CD4-positive, alpha-beta T cell (primary cell): ENCODE data around the gene ZNF787. TPM values are rescaled to one million over a fixed set of nuclear protein-coding genes. Genes with fewer than 3 reads are reported as not detected.

Experiments
- ATAC-seq: fragments of 200-7000 bp; cut with Tn5 transposase; one replicate; pipeline ENCODE4 v1.10.0; 2022; ENCODE audit warnings: mild to moderate bottlenecking; ENCODE audit not compliant: poor library complexity
- CTCF ChIA-PET: fragments of 350-600 bp; sonication (Branson Sonifier 250); formaldehyde crosslinking; loops from one replicate; lab custom pipeline; 2021; ENCODE audit warnings: antibody characterized with exemption, inconsistent platforms; lab: Charles Lee
- POLR2A ChIA-PET: fragments of 350-600 bp; sonication (Branson Sonifier 250); formaldehyde crosslinking; loops from one replicate; lab custom pipeline; 2021; ENCODE audit warnings: antibody characterized with exemption, inconsistent platforms; lab: Charles Lee
- DNase-seq, 14 experiments: peaks; one replicate each; pipeline ENCODE4 v3.0.0-alpha.2; 2013 to 2020; ENCODE audit warnings: mixed read lengths in 2 of 14
- H3K27ac ChIP-seq, 2 donors: one replicate each; pipeline versions ENCODE4 v1.5.1 to v1.7.0; 2013; ENCODE audit warnings: low read length in 2 of 2, low read depth in 1 of 2, mild to moderate bottlenecking in 1 of 2
- H3K27me3 ChIP-seq, 2 experiments: 1 replicate in 1 of 2; 2 replicates in 1 of 2; pipeline versions ENCODE4 v1.6.1 to v1.7.0; 2013; ENCODE audit warnings: low read length in 2 of 2, control low read depth in 1 of 2, mild to moderate bottlenecking in 1 of 2, moderate library complexity in 1 of 2; ENCODE audit not compliant: insufficient read depth in 2 of 2, control insufficient read depth in 1 of 2
- H3K36me3 ChIP-seq: one replicate; pipeline ENCODE4 v1.6.1; 2013; ENCODE audit warnings: low read length, control low read depth; ENCODE audit not compliant: insufficient read depth
- H3K4me1 ChIP-seq: one replicate; pipeline ENCODE4 v1.6.1; 2013; ENCODE audit warnings: low read length, control low read depth; ENCODE audit not compliant: insufficient read depth
- H3K4me3 ChIP-seq: one replicate; pipeline ENCODE4 v1.5.1; 2013; ENCODE audit warnings: mild to moderate bottlenecking, low read length, moderate library complexity
- H3K9me3 ChIP-seq, 2 experiments: 1 replicate in 1 of 2; 2 replicates in 1 of 2; pipeline versions ENCODE4 v1.6.1 to v1.7.0; 2013; ENCODE audit warnings: low read length in 2 of 2, mild to moderate bottlenecking in 2 of 2, control low read depth in 1 of 2, moderate library complexity in 1 of 2; ENCODE audit not compliant: control insufficient read depth in 1 of 2, insufficient read depth in 1 of 2
- H3K27ac Mint-ChIP-seq: one replicate; pipeline ENCODE4 v1.8.0; 2020; ENCODE audit warnings: mixed read lengths
- H3K27me3 Mint-ChIP-seq: one replicate; pipeline ENCODE4 v1.8.0; 2021; ENCODE audit warnings: mixed read lengths
- H3K36me3 Mint-ChIP-seq: one replicate; pipeline ENCODE4 v1.8.0; 2021; ENCODE audit warnings: low read depth, mixed read lengths
- H3K4me1 Mint-ChIP-seq: one replicate; pipeline ENCODE4 v1.8.0; 2021; ENCODE audit warnings: low read depth, mixed read lengths
- H3K4me3 Mint-ChIP-seq: one replicate; pipeline ENCODE4 v1.8.0; 2020; ENCODE audit warnings: mild to moderate bottlenecking, mixed read lengths
- H3K9me3 Mint-ChIP-seq: one replicate; pipeline ENCODE4 v1.8.0; 2020; ENCODE audit warnings: mixed read lengths
- intact Hi-C, 2 experiments: fragments of 100-400 bp; cut with DNase I in 1 of 2; cut with micrococcal nuclease in 1 of 2; formaldehyde crosslinking; loops; one replicate each; pipeline versions ENCODE4 v1.15.1 to v1.9.0; 2023 to 2025; cut with DNase I, micrococcal nuclease
- total RNA-seq, 174 experiments: library from RNA in 2 of 174; stranded (reverse) in 2 of 174; gene quantifications; one replicate each; pipeline ENCODE4 v1.2.3 and lab custom pipeline; 2021 to 2026
- TF ChIP-seq, protein P1 (sequence below): fragments of 200-600 bp; IDR thresholded peaks from one replicate; pipeline ENCODE4 v1.8.0; 2022; ENCODE audit warnings: antibody characterized with exemption, mild to moderate bottlenecking

The ZNF787 gene
- total RNA-seq, 2 experiments from 2014 or later, result 11.4 to 11.5 TPM

DNA sequence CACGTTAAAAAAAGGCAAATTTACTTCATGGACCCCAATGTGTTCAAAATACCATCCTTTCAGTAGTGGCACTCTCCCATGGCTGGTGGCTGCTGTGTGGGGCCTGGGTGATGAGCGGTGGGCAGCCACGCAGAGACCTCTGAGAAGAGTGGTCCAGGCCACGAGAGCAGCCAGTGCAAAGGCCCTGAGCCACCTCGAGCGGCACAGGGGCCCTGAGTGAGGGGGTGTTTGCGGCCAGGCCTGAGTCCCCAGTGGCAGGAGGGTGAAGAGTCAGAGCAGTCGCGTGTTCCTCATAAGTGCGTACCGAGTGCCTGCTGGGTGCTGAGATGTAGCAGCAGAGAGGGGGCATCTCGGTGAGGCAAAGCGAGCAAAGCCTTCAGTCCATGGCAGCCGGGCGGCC lies 27.0 kb upstream of the ZNF787 start:
- Histone ChIP-seq H3K27me3 (no peaks in the 10 kb centered on the region), H3K9me3 (no peaks in the 10 kb centered on the region), H3K4me3 (no peak overlapping the region), H3K36me3 (peaks cover 32% of the 10 kb centered on the region), H3K27ac (no peak overlapping the region), H3K4me1 (peaks cover 11% of the 10 kb centered on the region)
- intact Hi-C loops, result loop anchor here in 1 of 2 experiments (10.0 kb wide), 1 partner anchor 447 kb away; the partner anchor contains the start of gene ZNF71
- Mint-ChIP-seq H3K4me3 (no peak overlapping the region), H3K4me1 (peaks cover 26% of the 10 kb centered on the region), H3K9me3 (no peaks in the 10 kb centered on the region), H3K27ac (no peak overlapping the region), H3K36me3 (peaks cover 37% of the 10 kb centered on the region), H3K27me3 (no peaks in the 10 kb centered on the region)
- DNase-seq (no peak), ATAC-seq (no peak)
- CTCF ChIA-PET, result no interaction called here
- POLR2A ChIA-PET, result no interaction called here
- TF ChIP-seq, protein P1, sequence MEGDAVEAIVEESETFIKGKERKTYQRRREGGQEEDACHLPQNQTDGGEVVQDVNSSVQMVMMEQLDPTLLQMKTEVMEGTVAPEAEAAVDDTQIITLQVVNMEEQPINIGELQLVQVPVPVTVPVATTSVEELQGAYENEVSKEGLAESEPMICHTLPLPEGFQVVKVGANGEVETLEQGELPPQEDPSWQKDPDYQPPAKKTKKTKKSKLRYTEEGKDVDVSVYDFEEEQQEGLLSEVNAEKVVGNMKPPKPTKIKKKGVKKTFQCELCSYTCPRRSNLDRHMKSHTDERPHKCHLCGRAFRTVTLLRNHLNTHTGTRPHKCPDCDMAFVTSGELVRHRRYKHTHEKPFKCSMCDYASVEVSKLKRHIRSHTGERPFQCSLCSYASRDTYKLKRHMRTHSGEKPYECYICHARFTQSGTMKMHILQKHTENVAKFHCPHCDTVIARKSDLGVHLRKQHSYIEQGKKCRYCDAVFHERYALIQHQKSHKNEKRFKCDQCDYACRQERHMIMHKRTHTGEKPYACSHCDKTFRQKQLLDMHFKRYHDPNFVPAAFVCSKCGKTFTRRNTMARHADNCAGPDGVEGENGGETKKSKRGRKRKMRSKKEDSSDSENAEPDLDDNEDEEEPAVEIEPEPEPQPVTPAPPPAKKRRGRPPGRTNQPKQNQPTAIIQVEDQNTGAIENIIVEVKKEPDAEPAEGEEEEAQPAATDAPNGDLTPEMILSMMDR, result no peak

DNA sequence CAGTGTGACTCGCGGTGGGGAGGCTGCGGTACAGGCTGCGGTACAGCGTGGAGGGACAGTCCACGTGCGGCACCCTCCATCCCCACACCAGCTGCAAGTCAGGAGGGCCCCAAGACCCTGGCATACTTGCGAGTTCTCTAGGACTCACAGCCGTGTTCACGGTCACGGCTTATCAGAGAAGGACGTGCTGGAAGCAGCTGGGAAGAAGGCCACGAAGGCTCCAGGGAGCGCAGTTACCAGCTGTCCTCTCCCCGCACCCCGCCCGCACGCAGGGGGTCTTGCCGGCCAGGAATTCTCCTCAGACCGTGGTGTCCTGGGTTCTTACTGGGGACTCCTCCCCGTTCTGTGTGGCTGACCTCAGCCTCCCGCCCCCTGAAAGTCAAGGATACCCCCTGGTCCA lies 26.2 kb upstream of the ZNF787 start:
- TF ChIP-seq, protein P1, result no peak
- DNase-seq (no peak), ATAC-seq (no peak)
- Mint-ChIP-seq H3K27me3 (no peaks in the 10 kb centered on the region), H3K4me3 (no peak overlapping the region), H3K9me3 (no peaks in the 10 kb centered on the region), H3K4me1 (peaks cover 25% of the 10 kb centered on the region), H3K27ac (no peak overlapping the region), H3K36me3 (peaks cover 30% of the 10 kb centered on the region)
- no peaks in the 10 kb centered on the region for H3K9me3 ChIP-seq
- intact Hi-C loops, result loop anchor here in 1 of 2 experiments (10.0 kb wide), 1 partner anchor 447 kb away; the partner anchor contains the start of gene ZNF71
- CTCF ChIA-PET, result no interaction called here
- H3K4me1 ChIP-seq, result peaks cover 19% of the 10 kb centered on the region
- H3K27ac ChIP-seq, result no peak overlapping the region
- no peak overlapping the region for H3K4me3 ChIP-seq
- no peaks in the 10 kb centered on the region for H3K27me3 ChIP-seq
- POLR2A ChIA-PET, result no interaction called here
- peaks cover 36% of the 10 kb centered on the region for H3K36me3 ChIP-seq

DNA sequence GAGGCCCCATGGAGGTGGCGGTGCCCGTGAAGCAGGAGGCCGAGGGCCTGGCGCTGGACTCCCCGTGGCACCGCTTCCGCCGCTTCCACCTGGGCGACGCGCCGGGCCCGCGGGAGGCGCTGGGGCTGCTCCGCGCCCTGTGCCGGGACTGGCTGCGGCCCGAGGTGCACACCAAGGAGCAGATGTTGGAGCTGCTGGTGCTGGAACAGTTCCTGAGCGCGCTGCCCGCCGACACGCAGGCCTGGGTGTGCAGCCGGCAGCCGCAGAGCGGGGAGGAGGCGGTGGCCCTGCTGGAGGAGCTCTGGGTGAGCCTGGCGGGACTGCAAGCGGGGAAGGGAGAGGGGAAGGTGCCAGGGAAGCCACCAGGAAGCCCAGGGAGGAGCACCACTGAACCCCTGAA lies 25.8 kb upstream of the ZNF787 start:
- no peaks in the 10 kb centered on the region for H3K9me3 ChIP-seq
- ATAC-seq (no peak), DNase-seq (no peak)
- ChIA-PET POLR2A (no interaction called here), CTCF (no interaction called here)
- no peak overlapping the region for H3K4me3 Mint-ChIP-seq
- no peak overlapping the region for H3K27ac ChIP-seq
- H3K36me3 ChIP-seq, result peaks cover 36% of the 10 kb centered on the region
- no peaks in the 10 kb centered on the region for H3K9me3 Mint-ChIP-seq
- no peak overlapping the region for H3K4me3 ChIP-seq
- H3K36me3 Mint-ChIP-seq, result peaks cover 30% of the 10 kb centered on the region
- H3K4me1 Mint-ChIP-seq, result peaks cover 28% of the 10 kb centered on the region
- intact Hi-C loops, result loop anchor here in 1 of 2 experiments (10.0 kb wide), 1 partner anchor 448 kb away; the partner anchor contains the start of gene ZNF71
- H3K27ac Mint-ChIP-seq, result no peak overlapping the region
- peaks cover 23% of the 10 kb centered on the region for H3K4me1 ChIP-seq
- no peaks in the 10 kb centered on the region for H3K27me3 ChIP-seq
- H3K27me3 Mint-ChIP-seq, result no peaks in the 10 kb centered on the region
- TF ChIP-seq, protein P1, result no peak
